Fibroblast of lung (primary cell): ENCODE results near the gene AGBL4. TPM values are rescaled to one million over a fixed set of nuclear protein-coding genes. Genes with fewer than 3 reads are reported as not detected.

Source experiments
- DNase-seq, 2 donors: peaks; one replicate each; pipeline versions ENCODE4 v3.0.0 to v3.0.0-alpha.2; 2010; ENCODE audit warnings: low read depth in 2 of 2
- H2AFZ ChIP-seq: 2 replicates; pipeline ENCODE4 v1.5.1; 2012; ENCODE audit warnings: low read length, control low read depth, inconsistent platforms
- H3K27ac ChIP-seq: 2 replicates; pipeline ENCODE4 v1.5.1; 2011; ENCODE audit warnings: low read length, control low read depth; ENCODE audit not compliant: insufficient read depth
- H3K27me3 ChIP-seq: 2 replicates; pipeline ENCODE4 v1.5.1; 2011; ENCODE audit warnings: mild to moderate bottlenecking, low read length; ENCODE audit not compliant: control insufficient read depth, insufficient read depth
- H3K36me3 ChIP-seq: 2 replicates; pipeline ENCODE4 v1.5.1; 2011; ENCODE audit warnings: low read length; ENCODE audit not compliant: control insufficient read depth, insufficient read depth
- H3K4me1 ChIP-seq: 2 replicates; pipeline ENCODE4 v1.5.1; 2011; ENCODE audit warnings: low read length; ENCODE audit not compliant: control insufficient read depth, insufficient read depth; ENCODE audit errors: extremely low read depth
- H3K4me2 ChIP-seq: 2 replicates; pipeline ENCODE4 v1.5.1; 2011; ENCODE audit warnings: low read length, control low read depth; ENCODE audit not compliant: insufficient read depth; ENCODE audit errors: extremely low read depth
- H3K4me3 ChIP-seq, 4 experiments: fragments of 200-600 bp in 1 of 4; sonication (generic) in 1 of 4; replicated peaks in 1 of 4; 2 replicates each; pipeline ENCODE4 v1.5.1; 2011 to 2016; ENCODE audit warnings: low read length in 4 of 4, low read depth in 3 of 4, mild to moderate bottlenecking in 3 of 4, control low read depth in 2 of 4, inconsistent platforms in 1 of 4, mixed read lengths in 1 of 4; ENCODE audit not compliant: insufficient read depth in 1 of 4; ENCODE audit errors: control extremely low read depth in 1 of 4
- H3K79me2 ChIP-seq: 2 replicates; pipeline ENCODE4 v1.5.1; 2012; ENCODE audit warnings: mild to moderate bottlenecking, low read length, inconsistent platforms; ENCODE audit not compliant: control insufficient read depth, insufficient read depth
- H3K9ac ChIP-seq: 2 replicates; pipeline ENCODE4 v1.5.1; 2011; ENCODE audit warnings: mild to moderate bottlenecking, low read length, control low read depth; ENCODE audit not compliant: insufficient read depth
- H3K9me3 ChIP-seq: 2 replicates; pipeline ENCODE4 v1.5.1; 2012; ENCODE audit warnings: low read depth, low read length; ENCODE audit not compliant: control insufficient read depth, insufficient read depth
- H4K20me1 ChIP-seq: 2 replicates; pipeline ENCODE4 v1.5.1; 2011; ENCODE audit warnings: low read length; ENCODE audit not compliant: control insufficient read depth, insufficient read depth; ENCODE audit errors: extremely low read depth
- EZH2 ChIP-seq: IDR thresholded peaks from 2 replicates; pipeline ENCODE4 v1.5.1; 2012; ENCODE audit warnings: low read length, control low read depth, mild to moderate bottlenecking; ENCODE audit errors: missing control alignments
- polyA plus RNA-seq, 2 donors: library from polyadenylated mRNA; depleted of rRNA in 1 of 2; stranded (reverse) in 1 of 2; unstranded in 1 of 2; fragments of >200 nt; gene quantifications; 2 replicates each; pipeline ENCODE4 v1.2.1, GENCODE V29; 2011 to 2012; ENCODE audit warnings: missing spikeins in 1 of 2
- total RNA-seq: library from RNA; depleted of rRNA; stranded (reverse); fragments of >200 nt; gene quantifications from 2 replicates; pipeline ENCODE4 v1.2.1, GENCODE V29; 2014
- TF ChIP-seq, protein P1 (sequence below), 2 donors: IDR thresholded peaks in 1 of 2; conservative IDR thresholded peaks in 1 of 2; 1 replicate in 1 of 2; 2 replicates in 1 of 2; pipeline ENCODE4 v1.5.1; 2011 to 2012; ENCODE audit warnings: low read length in 2 of 2, control low read depth in 1 of 2, inconsistent platforms in 1 of 2, low read depth in 1 of 2, mild to moderate bottlenecking in 1 of 2

AGBL4 gene
- total and polyA plus RNA-seq, 2 donors (not counting 1 experiment from before 2014, with no cell fraction given) = not detected

DNA sequence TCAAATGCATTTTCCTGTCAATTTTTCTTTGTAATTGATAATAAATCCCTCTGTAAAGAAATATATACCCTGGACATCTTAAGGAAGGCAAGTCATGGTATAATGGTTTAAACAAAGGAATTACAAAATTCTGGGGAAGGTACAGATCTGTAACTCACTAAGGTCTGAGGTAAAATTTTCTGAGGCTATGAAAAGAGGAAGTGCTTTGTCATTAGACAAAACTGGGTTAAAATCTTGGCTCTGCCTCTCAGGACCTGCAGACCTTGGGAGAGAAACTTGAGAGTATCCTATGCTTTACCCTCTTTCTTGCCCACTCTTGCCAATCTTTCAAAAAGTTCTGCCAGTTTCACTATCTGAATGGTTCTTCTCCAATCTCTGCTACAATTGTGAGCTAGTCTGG lies 1220.3 kb downstream of the AGBL4 start:
- H3K9me3 ChIP-seq = no peaks in the 10 kb centered on the region
- H3K36me3 ChIP-seq = no peaks in the 10 kb centered on the region
- H3K27ac ChIP-seq = no peak overlapping the region
- H3K4me3 ChIP-seq = no peak overlapping the region
- H4K20me1 ChIP-seq = no peaks in the 10 kb centered on the region
- H2AFZ ChIP-seq = no peak overlapping the region
- DNase-seq = no peak
- H3K79me2 ChIP-seq = no peaks in the 10 kb centered on the region
- TF ChIP-seq, protein P1, sequence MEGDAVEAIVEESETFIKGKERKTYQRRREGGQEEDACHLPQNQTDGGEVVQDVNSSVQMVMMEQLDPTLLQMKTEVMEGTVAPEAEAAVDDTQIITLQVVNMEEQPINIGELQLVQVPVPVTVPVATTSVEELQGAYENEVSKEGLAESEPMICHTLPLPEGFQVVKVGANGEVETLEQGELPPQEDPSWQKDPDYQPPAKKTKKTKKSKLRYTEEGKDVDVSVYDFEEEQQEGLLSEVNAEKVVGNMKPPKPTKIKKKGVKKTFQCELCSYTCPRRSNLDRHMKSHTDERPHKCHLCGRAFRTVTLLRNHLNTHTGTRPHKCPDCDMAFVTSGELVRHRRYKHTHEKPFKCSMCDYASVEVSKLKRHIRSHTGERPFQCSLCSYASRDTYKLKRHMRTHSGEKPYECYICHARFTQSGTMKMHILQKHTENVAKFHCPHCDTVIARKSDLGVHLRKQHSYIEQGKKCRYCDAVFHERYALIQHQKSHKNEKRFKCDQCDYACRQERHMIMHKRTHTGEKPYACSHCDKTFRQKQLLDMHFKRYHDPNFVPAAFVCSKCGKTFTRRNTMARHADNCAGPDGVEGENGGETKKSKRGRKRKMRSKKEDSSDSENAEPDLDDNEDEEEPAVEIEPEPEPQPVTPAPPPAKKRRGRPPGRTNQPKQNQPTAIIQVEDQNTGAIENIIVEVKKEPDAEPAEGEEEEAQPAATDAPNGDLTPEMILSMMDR (conservative IDR thresholded peaks at IDR 0.05 in 1 of 2, IDR thresholded peaks at IDR 0.05 in 1 of 2; ENCODE audit: low read depth in 1 of 2, low read length in 2 of 2) = no peak
- TF ChIP-seq EZH2 = no peak
- no peak overlapping the region for H3K4me2 ChIP-seq
- no peaks in the 10 kb centered on the region for H3K27me3 ChIP-seq
- no peaks in the 10 kb centered on the region for H3K4me1 ChIP-seq
- H3K9ac ChIP-seq = no peak overlapping the region

GRCh38 chr1:48794816-48795215 lies 1228.9 kb downstream of the AGBL4 start:
- no peaks in the 10 kb centered on the region for H3K9me3 ChIP-seq
- H2AFZ ChIP-seq = no peak overlapping the region
- no peak overlapping the region for H3K4me3 ChIP-seq
- DNase-seq = no peak
- no peak overlapping the region for H3K4me2 ChIP-seq
- no peak overlapping the region for H3K27ac ChIP-seq
- H4K20me1 ChIP-seq = no peaks in the 10 kb centered on the region
- TF ChIP-seq EZH2 = no peak
- TF ChIP-seq, protein P1 (conservative IDR thresholded peaks at IDR 0.05 in 1 of 2, IDR thresholded peaks at IDR 0.05 in 1 of 2; ENCODE audit: low read depth in 1 of 2, low read length in 2 of 2) = no peak
- no peaks in the 10 kb centered on the region for H3K4me1 ChIP-seq
- H3K9ac ChIP-seq = no peak overlapping the region
- H3K36me3 ChIP-seq = no peaks in the 10 kb centered on the region
- H3K79me2 ChIP-seq = no peaks in the 10 kb centered on the region
- H3K27me3 ChIP-seq = no peaks in the 10 kb centered on the region

- no peak for TF ChIP-seq EZH2
- TF ChIP-seq, protein P1 (conservative IDR thresholded peaks at IDR 0.05 in 1 of 2, IDR thresholded peaks at IDR 0.05 in 1 of 2; ENCODE audit: low read depth in 1 of 2, low read length in 2 of 2) = no peak
Observed at GRCh38 chr1:48793863-48794262, 1229.9 kb downstream of the AGBL4 start.

More at GRCh38 chr1:48793863-48794262, 1229.9 kb downstream of the AGBL4 start:
- Histone ChIP-seq H3K27me3 (no peaks in the 10 kb centered on the region), H3K9me3 (no peaks in the 10 kb centered on the region), H3K4me2 (no peak overlapping the region), H3K4me1 (no peaks in the 10 kb centered on the region), H3K79me2 (no peaks in the 10 kb centered on the region), H3K4me3 (no peak overlapping the region), H4K20me1 (no peaks in the 10 kb centered on the region), H3K36me3 (no peaks in the 10 kb centered on the region), H2AFZ (no peak overlapping the region), H3K9ac (no peak overlapping the region), H3K27ac (no peak overlapping the region)
- DNase-seq = no peak
